Colon (tissue), 2 donors: ENCODE data around the gene AP2A2.
"Not testable (repeated sequence)": the region's sequence is repeated elsewhere in the genome, so short reads cannot be mapped to it uniquely, and the experiment has no call there.

Source experiments
- FAIRE-seq: peaks from 2 replicates; lab custom pipeline; 2012; peaks lifted over from hg19 to GRCh38; lab: Jason Lieb, UNC
- donor health status: control.
- donor health status: control.

The AP2A2 gene

GRCh38 chr11:954392-955153 lies 28.9 kb downstream of the AP2A2 start:
- no peak for FAIRE-seq

GRCh38 chr11:955154-956063 lies 29.7 kb downstream of the AP2A2 start:
- no peak for FAIRE-seq

GRCh38 chr11:957212-957920 lies 31.7 kb downstream of the AP2A2 start:
- no peak for FAIRE-seq

GRCh38 chr11:958101-958500 lies 32.4 kb downstream of the AP2A2 start:
- FAIRE-seq = no peak

- FAIRE-seq = no peak
Observed at GRCh38 chr11:959027-959426, 33.4 kb downstream of the AP2A2 start.

- no peak for FAIRE-seq
Observed at GRCh38 chr11:959608-960007, 33.9 kb downstream of the AP2A2 start.

GRCh38 chr11:961310-961920 lies 35.7 kb downstream of the AP2A2 start:
- FAIRE-seq = not testable (repeated sequence)

- FAIRE-seq = no peak
Observed at GRCh38 chr11:961921-962320, 36.3 kb downstream of the AP2A2 start.

GRCh38 chr11:962688-963087 lies 37.0 kb downstream of the AP2A2 start:
- FAIRE-seq = no peak

GRCh38 chr11:963852-964251 lies 38.2 kb downstream of the AP2A2 start:
- no peak for FAIRE-seq

- no peak for FAIRE-seq
Observed at GRCh38 chr11:965206-965775, 39.6 kb downstream of the AP2A2 start.

- no peak for FAIRE-seq
Observed at GRCh38 chr11:967995-968751, 42.5 kb downstream of the AP2A2 start.

- no peak for FAIRE-seq
Observed at GRCh38 chr11:968822-969221, 43.2 kb downstream of the AP2A2 start.

- FAIRE-seq = no peak
Observed at GRCh38 chr11:969651-970205, 44.1 kb downstream of the AP2A2 start.

GRCh38 chr11:970319-970871 lies 44.7 kb downstream of the AP2A2 start:
- no peak for FAIRE-seq

GRCh38 chr11:971092-971690 lies 45.5 kb downstream of the AP2A2 start:
- no peak for FAIRE-seq

- FAIRE-seq = no peak
Observed at GRCh38 chr11:971731-972365, 46.2 kb downstream of the AP2A2 start.

- FAIRE-seq = no peak
Observed at GRCh38 chr11:972523-973211, 47.0 kb downstream of the AP2A2 start.

- FAIRE-seq = no peak
Observed at GRCh38 chr11:973237-973636, 47.6 kb downstream of the AP2A2 start.
